ENCODE measurements around the gene ZGPAT. TPM values are rescaled to one million over a fixed set of nuclear protein-coding genes. Genes with fewer than 3 reads are reported as not detected.

Gene ZGPAT
- total RNA-seq, 1 experiment from 2014 or later = 35.8 TPM

DNA sequence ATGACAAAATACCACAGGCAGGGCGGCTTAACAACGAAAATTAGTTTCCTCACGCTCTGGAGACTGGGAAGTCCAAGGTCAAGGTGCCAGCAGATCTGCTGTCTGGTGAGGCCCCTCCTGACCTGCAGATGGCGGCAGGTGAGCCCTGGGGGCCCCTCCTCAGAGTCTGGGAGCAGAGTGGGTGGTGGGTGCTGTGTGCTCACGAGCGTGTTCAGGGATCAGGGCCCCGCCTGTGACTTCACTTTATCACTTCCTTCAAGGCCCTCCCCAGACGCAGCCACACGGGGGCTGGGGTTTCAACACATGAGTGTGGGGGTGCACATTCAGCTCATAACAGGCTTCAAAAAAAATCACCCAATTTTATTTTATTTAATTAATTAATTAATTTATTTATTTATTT is 71.0 kb downstream of the ZGPAT start:
- Histone ChIP-seq H3K36me3 (ENCODE audit: control insufficient read depth, insufficient read depth, low read length) (no peaks in the 10 kb centered on the region), H3K27me3 (ENCODE audit: control insufficient read depth, insufficient read depth, low read length) (no peaks in the 10 kb centered on the region), H3K4me1 (ENCODE audit: control insufficient read depth, insufficient read depth, low read length) (no peaks in the 10 kb centered on the region; the same call in 1 of the 2 replicates), H3K27ac (ENCODE audit: low read length) (no peak overlapping the region), H3K9me3 (ENCODE audit: control insufficient read depth, insufficient read depth, low read depth, low read length) (no peaks in the 10 kb centered on the region), H3K4me3 (ENCODE audit: low read depth in 2 of 2, low read length in 2 of 2) (no peak overlapping the region)
- BruUV-seq (replicated peaks) = no TSS peak
- DNase-seq (ENCODE audit: low read depth, low spot score) (no peak), ATAC-seq (no peak)
- in situ Hi-C loops (cut with HindIII; ENCODE audit: low pct_unique_long_range_greater_than_20kb, low sequenced_read_pairs) = no loop called here
- TF ChIP-seq, protein P1, sequence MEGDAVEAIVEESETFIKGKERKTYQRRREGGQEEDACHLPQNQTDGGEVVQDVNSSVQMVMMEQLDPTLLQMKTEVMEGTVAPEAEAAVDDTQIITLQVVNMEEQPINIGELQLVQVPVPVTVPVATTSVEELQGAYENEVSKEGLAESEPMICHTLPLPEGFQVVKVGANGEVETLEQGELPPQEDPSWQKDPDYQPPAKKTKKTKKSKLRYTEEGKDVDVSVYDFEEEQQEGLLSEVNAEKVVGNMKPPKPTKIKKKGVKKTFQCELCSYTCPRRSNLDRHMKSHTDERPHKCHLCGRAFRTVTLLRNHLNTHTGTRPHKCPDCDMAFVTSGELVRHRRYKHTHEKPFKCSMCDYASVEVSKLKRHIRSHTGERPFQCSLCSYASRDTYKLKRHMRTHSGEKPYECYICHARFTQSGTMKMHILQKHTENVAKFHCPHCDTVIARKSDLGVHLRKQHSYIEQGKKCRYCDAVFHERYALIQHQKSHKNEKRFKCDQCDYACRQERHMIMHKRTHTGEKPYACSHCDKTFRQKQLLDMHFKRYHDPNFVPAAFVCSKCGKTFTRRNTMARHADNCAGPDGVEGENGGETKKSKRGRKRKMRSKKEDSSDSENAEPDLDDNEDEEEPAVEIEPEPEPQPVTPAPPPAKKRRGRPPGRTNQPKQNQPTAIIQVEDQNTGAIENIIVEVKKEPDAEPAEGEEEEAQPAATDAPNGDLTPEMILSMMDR (IDR thresholded peaks at IDR 0.05) = no peak
- TF ChIP-seq, protein P2, sequence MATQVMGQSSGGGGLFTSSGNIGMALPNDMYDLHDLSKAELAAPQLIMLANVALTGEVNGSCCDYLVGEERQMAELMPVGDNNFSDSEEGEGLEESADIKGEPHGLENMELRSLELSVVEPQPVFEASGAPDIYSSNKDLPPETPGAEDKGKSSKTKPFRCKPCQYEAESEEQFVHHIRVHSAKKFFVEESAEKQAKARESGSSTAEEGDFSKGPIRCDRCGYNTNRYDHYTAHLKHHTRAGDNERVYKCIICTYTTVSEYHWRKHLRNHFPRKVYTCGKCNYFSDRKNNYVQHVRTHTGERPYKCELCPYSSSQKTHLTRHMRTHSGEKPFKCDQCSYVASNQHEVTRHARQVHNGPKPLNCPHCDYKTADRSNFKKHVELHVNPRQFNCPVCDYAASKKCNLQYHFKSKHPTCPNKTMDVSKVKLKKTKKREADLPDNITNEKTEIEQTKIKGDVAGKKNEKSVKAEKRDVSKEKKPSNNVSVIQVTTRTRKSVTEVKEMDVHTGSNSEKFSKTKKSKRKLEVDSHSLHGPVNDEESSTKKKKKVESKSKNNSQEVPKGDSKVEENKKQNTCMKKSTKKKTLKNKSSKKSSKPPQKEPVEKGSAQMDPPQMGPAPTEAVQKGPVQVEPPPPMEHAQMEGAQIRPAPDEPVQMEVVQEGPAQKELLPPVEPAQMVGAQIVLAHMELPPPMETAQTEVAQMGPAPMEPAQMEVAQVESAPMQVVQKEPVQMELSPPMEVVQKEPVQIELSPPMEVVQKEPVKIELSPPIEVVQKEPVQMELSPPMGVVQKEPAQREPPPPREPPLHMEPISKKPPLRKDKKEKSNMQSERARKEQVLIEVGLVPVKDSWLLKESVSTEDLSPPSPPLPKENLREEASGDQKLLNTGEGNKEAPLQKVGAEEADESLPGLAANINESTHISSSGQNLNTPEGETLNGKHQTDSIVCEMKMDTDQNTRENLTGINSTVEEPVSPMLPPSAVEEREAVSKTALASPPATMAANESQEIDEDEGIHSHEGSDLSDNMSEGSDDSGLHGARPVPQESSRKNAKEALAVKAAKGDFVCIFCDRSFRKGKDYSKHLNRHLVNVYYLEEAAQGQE (IDR thresholded peaks at IDR 0.05; ENCODE audit: insufficient read depth in 1 of 2, low read depth in 2 of 2, low read length in 1 of 2) = no peak
- no peak for TF ChIP-seq SIN3A (IDR thresholded peaks at IDR 0.05; ENCODE audit: borderline replicate concordance, insufficient read depth, low read depth, low read length)
- TF ChIP-seq POLR2AphosphoS5 (IDR thresholded peaks at IDR 0.05; ENCODE audit: low read depth, low read length) = no peak
- TF ChIP-seq TCF7L2 (IDR thresholded peaks at IDR 0.05; ENCODE audit: low read depth, low read length) = no peak
- POLR2A ChIA-PET = interaction anchor here (0.8 kb wide), 1 partner anchor 16 kb away, joined by 6 read pairs; no protein-coding TSS in a partner anchor
- CTCF ChIA-PET = no interaction called here
- intact Hi-C loops (cut with micrococcal nuclease; ENCODE audit: unreplicated experiment) = no loop called here

DNA sequence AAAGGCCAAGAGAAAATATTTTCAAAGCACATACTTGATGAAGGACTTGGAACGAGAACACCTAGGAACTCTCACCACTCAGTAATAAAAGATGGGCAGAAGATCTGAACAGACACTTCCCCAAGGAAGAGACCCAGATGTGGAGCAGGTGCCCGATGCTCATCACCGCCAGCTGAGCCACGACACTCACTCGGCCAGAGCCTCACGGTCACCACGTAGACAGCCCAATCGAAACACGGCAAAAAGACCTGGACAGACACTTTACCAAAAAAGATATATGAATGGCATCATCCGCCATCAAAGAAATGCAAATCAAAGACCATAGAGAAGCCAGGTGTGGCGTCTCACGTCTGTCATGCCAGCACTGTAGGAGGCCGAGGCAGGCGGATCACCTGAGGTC is 73.3 kb downstream of the ZGPAT start:
- intact Hi-C loops (cut with micrococcal nuclease; ENCODE audit: unreplicated experiment) (no loop called here), in situ Hi-C loops (cut with HindIII; ENCODE audit: low pct_unique_long_range_greater_than_20kb, low sequenced_read_pairs) (no loop called here)
- TF ChIP-seq, protein P1 (IDR thresholded peaks at IDR 0.05) = no peak
- TF ChIP-seq SIN3A (IDR thresholded peaks at IDR 0.05; ENCODE audit: borderline replicate concordance, insufficient read depth, low read depth, low read length) (no peak), POLR2AphosphoS5 (IDR thresholded peaks at IDR 0.05; ENCODE audit: low read depth, low read length) (no peak), TCF7L2 (IDR thresholded peaks at IDR 0.05; ENCODE audit: low read depth, low read length) (no peak)
- TF ChIP-seq, protein P2 (IDR thresholded peaks at IDR 0.05; ENCODE audit: insufficient read depth in 1 of 2, low read depth in 2 of 2, low read length in 1 of 2) = no peak
- BruUV-seq (replicated peaks) = no TSS peak
- H3K4me3 ChIP-seq (ENCODE audit: low read depth in 2 of 2, low read length in 2 of 2) = no peak overlapping the region
- no peak for DNase-seq (ENCODE audit: low read depth, low spot score)
- ChIA-PET POLR2A (no interaction called here), CTCF (interaction anchor here (0.6 kb wide), 1 partner anchor 338 kb away, joined by 6 read pairs; no protein-coding TSS in a partner anchor)
- ATAC-seq = no peak
- no peaks in the 10 kb centered on the region for H3K9me3 ChIP-seq (ENCODE audit: control insufficient read depth, insufficient read depth, low read depth, low read length)
- H3K27me3 ChIP-seq (ENCODE audit: control insufficient read depth, insufficient read depth, low read length) = no peaks in the 10 kb centered on the region
- no peaks in the 10 kb centered on the region; the same call in 1 of the 2 replicates for H3K4me1 ChIP-seq (ENCODE audit: control insufficient read depth, insufficient read depth, low read length)
- no peak overlapping the region for H3K27ac ChIP-seq (ENCODE audit: low read length)
- no peaks in the 10 kb centered on the region for H3K36me3 ChIP-seq (ENCODE audit: control insufficient read depth, insufficient read depth, low read length)

Data from Panc1 (cell line).